Activated naive CD4-positive, alpha-beta T cell treated with anti-CD3 and anti-CD28 coated beads, Interleukin-2, amount 10 ng/mL, durations not matched to agents 7 days and 5 days (primary cell): ENCODE results near the gene GLIPR2.

Experiments used
- CTCF ChIA-PET: fragments of 350-600 bp; sonication (Branson Sonifier 250); formaldehyde crosslinking; loops from one replicate; lab custom pipeline; 2021; ENCODE audit warnings: antibody characterized with exemption; lab: Charles Lee
- DNase-seq: peaks from one replicate; pipeline ENCODE4 v3.0.0-alpha.2; 2020
- H3K27ac Mint-ChIP-seq: one replicate; pipeline ENCODE4 v1.8.0; 2021; ENCODE audit warnings: mild to moderate bottlenecking, moderate library complexity, mixed read lengths
- H3K27me3 Mint-ChIP-seq: one replicate; pipeline ENCODE4 v1.8.0; 2021; ENCODE audit warnings: mild to moderate bottlenecking, mixed read lengths
- H3K36me3 Mint-ChIP-seq: one replicate; pipeline ENCODE4 v1.8.0; 2021; ENCODE audit warnings: mixed read lengths
- H3K4me1 Mint-ChIP-seq: one replicate; pipeline ENCODE4 v1.8.0; 2021; ENCODE audit warnings: mixed read lengths
- H3K4me3 Mint-ChIP-seq: one replicate; pipeline ENCODE4 v1.8.0; 2021; ENCODE audit warnings: mild to moderate bottlenecking, moderate library complexity, mixed read lengths
- H3K9me3 Mint-ChIP-seq: one replicate; pipeline ENCODE4 v1.8.0; 2021; ENCODE audit warnings: mixed read lengths

The GLIPR2 gene

GRCh38 chr9:36142510-36143244 lies 6.1 kb downstream of the GLIPR2 start:
- Mint-ChIP-seq H3K4me1 (peaks cover 97% of the 10 kb centered on the region), H3K36me3 (peaks cover 70% of the 10 kb centered on the region)
- CTCF ChIA-PET = interaction anchor here (1.0 to 2.8 kb wide), 4 partner anchors 19 to 39 kb away, joined by 3 to 16 read pairs (median 6); no protein-coding TSS in a partner anchor

GRCh38 chr9:36143245-36143641 lies 6.7 kb downstream of the GLIPR2 start:
- H3K4me1 Mint-ChIP-seq = peaks cover 97% of the 10 kb centered on the region
- H3K27me3 Mint-ChIP-seq = peaks cover 12% of the 10 kb centered on the region
- H3K27ac Mint-ChIP-seq = peak overlapping the region; percentile 95
- peak overlapping the region; percentile 86 for H3K4me3 Mint-ChIP-seq
- peaks cover 68% of the 10 kb centered on the region for H3K36me3 Mint-ChIP-seq
- DNase-seq = no peak
- CTCF ChIA-PET = interaction anchor here (1.0 to 2.8 kb wide), 3 partner anchors 20 to 39 kb away, joined by 3 to 16 read pairs (median 9); no protein-coding TSS in a partner anchor
- peaks cover 19% of the 10 kb centered on the region for H3K9me3 Mint-ChIP-seq

More at GRCh38 chr9:36142510-36143244, 6.1 kb downstream of the GLIPR2 start:
- Mint-ChIP-seq H3K27ac (peak overlapping the region; percentile 95), H3K4me3 (peak overlapping the region; percentile 86), H3K9me3 (peaks cover 19% of the 10 kb centered on the region), H3K27me3 (peaks cover 18% of the 10 kb centered on the region)
- DNase-seq = no peak

GRCh38 chr9:36144309-36145232 lies 8.0 kb downstream of the GLIPR2 start:
- H3K27ac Mint-ChIP-seq = peak overlapping the region; percentile 95
- peaks cover 19% of the 10 kb centered on the region for H3K9me3 Mint-ChIP-seq
- no peaks in the 10 kb centered on the region for H3K27me3 Mint-ChIP-seq
- H3K4me1 Mint-ChIP-seq = peaks cover 95% of the 10 kb centered on the region
- peak; percentile 62 for DNase-seq
- peak overlapping the region; percentile 86 for H3K4me3 Mint-ChIP-seq
- peaks cover 55% of the 10 kb centered on the region for H3K36me3 Mint-ChIP-seq
- CTCF ChIA-PET = interaction anchor here (1.0 to 2.8 kb wide), 4 partner anchors 22 to 46 kb away, joined by 3 to 16 read pairs (median 6); partner anchors contain the start of gene CLTA

GRCh38 chr9:36145970-36146369 lies 9.4 kb downstream of the GLIPR2 start:
- CTCF ChIA-PET = interaction anchor here (1.6 kb wide), 1 partner anchor 19 kb away, joined by 6 read pairs; no protein-coding TSS in a partner anchor
- H3K36me3 Mint-ChIP-seq = peaks cover 55% of the 10 kb centered on the region
- H3K9me3 Mint-ChIP-seq = peaks cover 19% of the 10 kb centered on the region
- no peak overlapping the region for H3K4me3 Mint-ChIP-seq
- H3K27me3 Mint-ChIP-seq = no peaks in the 10 kb centered on the region
- H3K4me1 Mint-ChIP-seq = peaks cover 95% of the 10 kb centered on the region
- H3K27ac Mint-ChIP-seq = peak overlapping the region; percentile 12
- no peak for DNase-seq

GRCh38 chr9:36146651-36147050 lies 10.1 kb downstream of the GLIPR2 start:
- Mint-ChIP-seq H3K9me3 (peaks cover 19% of the 10 kb centered on the region), H3K4me1 (peaks cover 95% of the 10 kb centered on the region), H3K4me3 (no peak overlapping the region), H3K27ac (no peak overlapping the region), H3K27me3 (no peaks in the 10 kb centered on the region), H3K36me3 (peaks cover 58% of the 10 kb centered on the region)
- no peak for DNase-seq
- CTCF ChIA-PET = interaction anchor here (1.6 kb wide), 1 partner anchor 18 kb away, joined by 6 read pairs; no protein-coding TSS in a partner anchor

GRCh38 chr9:36147441-36148175 lies 11.1 kb downstream of the GLIPR2 start:
- peaks cover 51% of the 10 kb centered on the region for H3K36me3 Mint-ChIP-seq
- no peaks in the 10 kb centered on the region for H3K27me3 Mint-ChIP-seq
- H3K27ac Mint-ChIP-seq = peak overlapping the region; percentile 63
- no peak overlapping the region for H3K4me3 Mint-ChIP-seq
- DNase-seq = no peak
- CTCF ChIA-PET = interaction anchor here (1.6 kb wide), 2 partner anchors 16 to 17 kb away, joined by 6 to 10 read pairs; no protein-coding TSS in a partner anchor
- peaks cover 19% of the 10 kb centered on the region for H3K9me3 Mint-ChIP-seq
- peaks cover 94% of the 10 kb centered on the region for H3K4me1 Mint-ChIP-seq

- CTCF ChIA-PET = interaction anchor here (0.7 to 1.6 kb wide), 5 partner anchors 12 to 128 kb away, joined by 3 to 10 read pairs (median 5); partner anchors contain the start of gene GLIPR2
- H3K4me3 Mint-ChIP-seq = no peak overlapping the region
- peaks cover 94% of the 10 kb centered on the region for H3K4me1 Mint-ChIP-seq
- peak overlapping the region; percentile 74 for H3K27ac Mint-ChIP-seq
- peaks cover 49% of the 10 kb centered on the region for H3K36me3 Mint-ChIP-seq
- peaks cover 19% of the 10 kb centered on the region for H3K9me3 Mint-ChIP-seq
- no peaks in the 10 kb centered on the region for H3K27me3 Mint-ChIP-seq
- DNase-seq = peak; percentile 67
These were observed 11.9 kb downstream of the GLIPR2 start for GRCh38 chr9:36148311-36149051.

- H3K27ac Mint-ChIP-seq = peak overlapping the region; percentile 74
- H3K36me3 Mint-ChIP-seq = peaks cover 47% of the 10 kb centered on the region
- CTCF ChIA-PET = interaction anchor here (0.7 to 1.6 kb wide), 5 partner anchors 12 to 128 kb away, joined by 3 to 10 read pairs (median 5); partner anchors contain the start of gene GLIPR2
- peaks cover 19% of the 10 kb centered on the region for H3K9me3 Mint-ChIP-seq
- H3K27me3 Mint-ChIP-seq = no peaks in the 10 kb centered on the region
- H3K4me3 Mint-ChIP-seq = no peak overlapping the region
- peaks cover 93% of the 10 kb centered on the region for H3K4me1 Mint-ChIP-seq
- no peak for DNase-seq
These were observed 12.7 kb downstream of the GLIPR2 start for GRCh38 chr9:36149197-36149596.

GRCh38 chr9:36150574-36151315 lies 14.2 kb downstream of the GLIPR2 start:
- Mint-ChIP-seq H3K4me1 (peaks cover 85% of the 10 kb centered on the region), H3K27me3 (no peaks in the 10 kb centered on the region), H3K36me3 (peaks cover 47% of the 10 kb centered on the region), H3K27ac (peak overlapping the region; percentile 97), H3K4me3 (peak overlapping the region; percentile 74), H3K9me3 (peaks cover 13% of the 10 kb centered on the region)
- DNase-seq = no peak
- CTCF ChIA-PET = interaction anchor here (0.7 to 2.3 kb wide), 7 partner anchors 11 to 47 kb away, joined by 3 to 5 read pairs (median 4); partner anchors contain the start of gene GLIPR2

GRCh38 chr9:36151316-36152210 lies 15.0 kb downstream of the GLIPR2 start:
- Mint-ChIP-seq H3K36me3 (peaks cover 42% of the 10 kb centered on the region), H3K9me3 (peaks cover 8% of the 10 kb centered on the region), H3K4me1 (peaks cover 78% of the 10 kb centered on the region), H3K27me3 (no peaks in the 10 kb centered on the region), H3K4me3 (peak overlapping the region; percentile 74), H3K27ac (peak overlapping the region; percentile 97)
- peak; percentile 93 for DNase-seq
- CTCF ChIA-PET = interaction anchor here (0.6 to 2.3 kb wide), 7 partner anchors 12 to 58 kb away, joined by 3 to 5 read pairs (median 3); partner anchors contain the start of gene GLIPR2

GRCh38 chr9:36152741-36153438 lies 16.4 kb downstream of the GLIPR2 start:
- Mint-ChIP-seq H3K27ac (peak overlapping the region; percentile 73), H3K27me3 (no peaks in the 10 kb centered on the region), H3K9me3 (peaks cover 4% of the 10 kb centered on the region), H3K4me3 (no peak overlapping the region), H3K36me3 (peaks cover 37% of the 10 kb centered on the region), H3K4me1 (peaks cover 68% of the 10 kb centered on the region)
- no peak for DNase-seq
- CTCF ChIA-PET = interaction anchor here (1.6 to 2.3 kb wide), 2 partner anchors 11 to 14 kb away, joined by 3 to 5 read pairs; no protein-coding TSS in a partner anchor
